ENCODE measurements around the gene VPS13A.

GRCh38 chr9:77420641-77421040 lies 243.3 kb downstream of the VPS13A start:
- TF ChIP-seq, protein P1, sequence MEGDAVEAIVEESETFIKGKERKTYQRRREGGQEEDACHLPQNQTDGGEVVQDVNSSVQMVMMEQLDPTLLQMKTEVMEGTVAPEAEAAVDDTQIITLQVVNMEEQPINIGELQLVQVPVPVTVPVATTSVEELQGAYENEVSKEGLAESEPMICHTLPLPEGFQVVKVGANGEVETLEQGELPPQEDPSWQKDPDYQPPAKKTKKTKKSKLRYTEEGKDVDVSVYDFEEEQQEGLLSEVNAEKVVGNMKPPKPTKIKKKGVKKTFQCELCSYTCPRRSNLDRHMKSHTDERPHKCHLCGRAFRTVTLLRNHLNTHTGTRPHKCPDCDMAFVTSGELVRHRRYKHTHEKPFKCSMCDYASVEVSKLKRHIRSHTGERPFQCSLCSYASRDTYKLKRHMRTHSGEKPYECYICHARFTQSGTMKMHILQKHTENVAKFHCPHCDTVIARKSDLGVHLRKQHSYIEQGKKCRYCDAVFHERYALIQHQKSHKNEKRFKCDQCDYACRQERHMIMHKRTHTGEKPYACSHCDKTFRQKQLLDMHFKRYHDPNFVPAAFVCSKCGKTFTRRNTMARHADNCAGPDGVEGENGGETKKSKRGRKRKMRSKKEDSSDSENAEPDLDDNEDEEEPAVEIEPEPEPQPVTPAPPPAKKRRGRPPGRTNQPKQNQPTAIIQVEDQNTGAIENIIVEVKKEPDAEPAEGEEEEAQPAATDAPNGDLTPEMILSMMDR (conservative IDR thresholded peaks at IDR 0.05 in 1 of 2, IDR thresholded peaks at IDR 0.05 in 1 of 2; ENCODE audit: low read depth in 1 of 2, low read length in 2 of 2): no peak
- TF ChIP-seq EZH2 (IDR thresholded peaks at IDR 0.05; ENCODE audit: low read length, missing control alignments): no peak

Data from fibroblast of lung (primary cell).